ENCODE measurements around the gene SLC5A9. TPM values are rescaled to one million over a fixed set of nuclear protein-coding genes. Genes with fewer than 3 reads are reported as not detected.

Gene SLC5A9
- total and polyA plus RNA-seq, 9 of the 15 experiments (the other 6 are each of a cell fraction or from before 2014, with no cell fraction given): not detected

DNA sequence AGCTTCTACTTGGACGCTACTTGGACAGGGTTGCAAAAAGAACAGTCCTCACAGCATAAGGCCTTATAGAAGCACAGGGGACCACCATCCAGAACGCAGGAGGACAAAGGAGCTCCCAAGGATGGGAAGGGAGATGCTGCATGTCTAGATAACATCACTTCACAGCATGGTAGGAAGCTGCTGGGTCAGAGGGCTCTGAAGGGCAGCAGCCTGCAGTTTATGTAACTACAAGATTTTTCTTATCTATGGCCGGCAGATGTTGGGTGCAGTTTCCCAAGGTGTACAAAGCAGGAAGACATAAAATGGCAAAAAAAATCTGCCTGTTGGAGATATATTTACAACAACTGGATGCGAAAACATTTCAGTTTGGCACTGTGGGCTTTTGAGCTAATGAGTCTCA lies 45.3 kb upstream of the SLC5A9 start (continued):
- peak; percentile 94 to 96 for TF ChIP-seq KDM1A (IDR thresholded peaks at IDR 0.05)
- TF ChIP-seq CBX3 (IDR thresholded peaks at IDR 0.05; ENCODE audit: borderline replicate concordance in 1 of 2, low read length in 2 of 2): peak in 1 of 2 experiments; percentile 41; a peak in 1 of 3 replicates
- TF ChIP-seq MEF2A (IDR thresholded peaks at IDR 0.05; ENCODE audit: control insufficient read depth, low read depth, low read length): no peak
- no peak for TF ChIP-seq ARHGAP35 (IDR thresholded peaks at IDR 0.05; ENCODE audit: partially characterized antibody)
- TF ChIP-seq, protein P1, sequence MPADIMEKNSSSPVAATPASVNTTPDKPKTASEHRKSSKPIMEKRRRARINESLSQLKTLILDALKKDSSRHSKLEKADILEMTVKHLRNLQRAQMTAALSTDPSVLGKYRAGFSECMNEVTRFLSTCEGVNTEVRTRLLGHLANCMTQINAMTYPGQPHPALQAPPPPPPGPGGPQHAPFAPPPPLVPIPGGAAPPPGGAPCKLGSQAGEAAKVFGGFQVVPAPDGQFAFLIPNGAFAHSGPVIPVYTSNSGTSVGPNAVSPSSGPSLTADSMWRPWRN (IDR thresholded peaks at IDR 0.05; ENCODE audit: low read depth): peak; percentile 87
- TF ChIP-seq MEIS2 (IDR thresholded peaks at IDR 0.05; ENCODE audit: partially characterized antibody): peak; percentile 72
- 0 out of 2 replicates have a peak, but pooled peaks have one; percentile 19 for TF ChIP-seq MYC (IDR thresholded peaks at IDR 0.05; ENCODE audit: low read depth, low read length)
- TF ChIP-seq MYC (CRISPR knock-in tag; IDR thresholded peaks at IDR 0.05; ENCODE audit: borderline replicate concordance, low read depth): no peak
- peak in 1 of 2 experiments; percentile 83; a peak in 2 of 4 replicates for TF ChIP-seq HDAC1 (IDR thresholded peaks at IDR 0.05)
- peak; percentile 81; the same call in 1 of the 2 replicates for TF ChIP-seq ZEB2 (IDR thresholded peaks at IDR 0.05)
- TF ChIP-seq, protein P2, sequence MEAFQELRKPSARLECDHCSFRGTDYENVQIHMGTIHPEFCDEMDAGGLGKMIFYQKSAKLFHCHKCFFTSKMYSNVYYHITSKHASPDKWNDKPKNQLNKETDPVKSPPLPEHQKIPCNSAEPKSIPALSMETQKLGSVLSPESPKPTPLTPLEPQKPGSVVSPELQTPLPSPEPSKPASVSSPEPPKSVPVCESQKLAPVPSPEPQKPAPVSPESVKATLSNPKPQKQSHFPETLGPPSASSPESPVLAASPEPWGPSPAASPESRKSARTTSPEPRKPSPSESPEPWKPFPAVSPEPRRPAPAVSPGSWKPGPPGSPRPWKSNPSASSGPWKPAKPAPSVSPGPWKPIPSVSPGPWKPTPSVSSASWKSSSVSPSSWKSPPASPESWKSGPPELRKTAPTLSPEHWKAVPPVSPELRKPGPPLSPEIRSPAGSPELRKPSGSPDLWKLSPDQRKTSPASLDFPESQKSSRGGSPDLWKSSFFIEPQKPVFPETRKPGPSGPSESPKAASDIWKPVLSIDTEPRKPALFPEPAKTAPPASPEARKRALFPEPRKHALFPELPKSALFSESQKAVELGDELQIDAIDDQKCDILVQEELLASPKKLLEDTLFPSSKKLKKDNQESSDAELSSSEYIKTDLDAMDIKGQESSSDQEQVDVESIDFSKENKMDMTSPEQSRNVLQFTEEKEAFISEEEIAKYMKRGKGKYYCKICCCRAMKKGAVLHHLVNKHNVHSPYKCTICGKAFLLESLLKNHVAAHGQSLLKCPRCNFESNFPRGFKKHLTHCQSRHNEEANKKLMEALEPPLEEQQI (IDR thresholded peaks at IDR 0.05): peak; percentile 21; the same call in 1 of the 2 replicates
- TF ChIP-seq ETV1 (tag; conservative IDR thresholded peaks at IDR 0.05; ENCODE audit: low read depth): peak; percentile 59; the same call in 1 of the 2 replicates
- TF ChIP-seq FOXM1 (IDR thresholded peaks at IDR 0.05; ENCODE audit: low read depth): peak; percentile 83
- TF ChIP-seq FOXM1 (CRISPR knock-in tag; IDR thresholded peaks at IDR 0.05; ENCODE audit: low read depth): no peak
- TF ChIP-seq, protein P3, sequence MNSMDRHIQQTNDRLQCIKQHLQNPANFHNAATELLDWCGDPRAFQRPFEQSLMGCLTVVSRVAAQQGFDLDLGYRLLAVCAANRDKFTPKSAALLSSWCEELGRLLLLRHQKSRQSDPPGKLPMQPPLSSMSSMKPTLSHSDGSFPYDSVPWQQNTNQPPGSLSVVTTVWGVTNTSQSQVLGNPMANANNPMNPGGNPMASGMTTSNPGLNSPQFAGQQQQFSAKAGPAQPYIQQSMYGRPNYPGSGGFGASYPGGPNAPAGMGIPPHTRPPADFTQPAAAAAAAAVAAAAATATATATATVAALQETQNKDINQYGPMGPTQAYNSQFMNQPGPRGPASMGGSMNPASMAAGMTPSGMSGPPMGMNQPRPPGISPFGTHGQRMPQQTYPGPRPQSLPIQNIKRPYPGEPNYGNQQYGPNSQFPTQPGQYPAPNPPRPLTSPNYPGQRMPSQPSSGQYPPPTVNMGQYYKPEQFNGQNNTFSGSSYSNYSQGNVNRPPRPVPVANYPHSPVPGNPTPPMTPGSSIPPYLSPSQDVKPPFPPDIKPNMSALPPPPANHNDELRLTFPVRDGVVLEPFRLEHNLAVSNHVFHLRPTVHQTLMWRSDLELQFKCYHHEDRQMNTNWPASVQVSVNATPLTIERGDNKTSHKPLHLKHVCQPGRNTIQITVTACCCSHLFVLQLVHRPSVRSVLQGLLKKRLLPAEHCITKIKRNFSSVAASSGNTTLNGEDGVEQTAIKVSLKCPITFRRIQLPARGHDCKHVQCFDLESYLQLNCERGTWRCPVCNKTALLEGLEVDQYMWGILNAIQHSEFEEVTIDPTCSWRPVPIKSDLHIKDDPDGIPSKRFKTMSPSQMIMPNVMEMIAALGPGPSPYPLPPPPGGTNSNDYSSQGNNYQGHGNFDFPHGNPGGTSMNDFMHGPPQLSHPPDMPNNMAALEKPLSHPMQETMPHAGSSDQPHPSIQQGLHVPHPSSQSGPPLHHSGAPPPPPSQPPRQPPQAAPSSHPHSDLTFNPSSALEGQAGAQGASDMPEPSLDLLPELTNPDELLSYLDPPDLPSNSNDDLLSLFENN (IDR thresholded peaks at IDR 0.05; ENCODE audit: low read depth in 2 of 2, low read length in 2 of 2): peak in 1 of 2 experiments; percentile 78; a peak in 2 of 4 replicates
- TF ChIP-seq IRF2 (CRISPR knock-in tag; IDR thresholded peaks at IDR 0.05): no peak
- peak; percentile 32 for TF ChIP-seq HMGN3 (IDR thresholded peaks at IDR 0.05; ENCODE audit: borderline replicate concordance, extremely low read depth, insufficient read length, low read depth, low read length)
- TF ChIP-seq RNF2 (IDR thresholded peaks at IDR 0.05): peak; percentile 55; the same call in 1 of the 2 replicates
- no peak for TF ChIP-seq GTF2F1 (IDR thresholded peaks at IDR 0.05; ENCODE audit: low read depth, low read length)
- TF ChIP-seq, protein P4, sequence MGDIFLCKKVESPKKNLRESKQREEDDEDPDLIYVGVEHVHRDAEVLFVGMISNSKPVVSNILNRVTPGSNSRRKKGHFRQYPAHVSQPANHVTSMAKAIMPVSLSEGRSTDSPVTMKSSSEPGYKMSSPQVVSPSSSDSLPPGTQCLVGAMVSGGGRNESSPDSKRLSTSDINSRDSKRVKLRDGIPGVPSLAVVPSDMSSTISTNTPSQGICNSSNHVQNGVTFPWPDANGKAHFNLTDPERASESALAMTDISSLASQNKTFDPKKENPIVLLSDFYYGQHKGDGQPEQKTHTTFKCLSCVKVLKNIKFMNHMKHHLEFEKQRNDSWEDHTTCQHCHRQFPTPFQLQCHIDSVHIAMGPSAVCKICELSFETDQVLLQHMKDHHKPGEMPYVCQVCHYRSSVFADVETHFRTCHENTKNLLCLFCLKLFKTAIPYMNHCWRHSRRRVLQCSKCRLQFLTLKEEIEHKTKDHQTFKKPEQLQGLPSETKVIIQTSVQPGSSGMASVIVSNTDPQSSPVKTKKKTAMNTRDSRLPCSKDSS (IDR thresholded peaks at IDR 0.05; ENCODE audit: low read depth, partially characterized antibody): no peak
- peak in 1 of 2 experiments; percentile 72; a peak in 1 of 4 replicates for TF ChIP-seq TBL1XR1 (IDR thresholded peaks at IDR 0.05; ENCODE audit: low read length in 2 of 2)
